GM12865 (cell line): ENCODE measurements around the gene SDHAF2.
"Not testable (repeated sequence)": the region's sequence is repeated elsewhere in the genome, so short reads cannot be mapped to it uniquely, and the experiment has no call there.

Source experiments
- DNase-seq: peaks from one replicate; pipeline ENCODE4 v3.0.0; 2010; ENCODE audit warnings: low read depth
- H3K4me3 ChIP-seq: 2 replicates; pipeline ENCODE4 v1.5.1; 2011; ENCODE audit warnings: mild to moderate bottlenecking, low read depth, low read length, control low read depth
- TF ChIP-seq, protein P1 (sequence below): IDR thresholded peaks from 2 replicates; pipeline ENCODE4 v1.5.1; 2011; ENCODE audit warnings: low read length, control low read depth, low read depth, inconsistent platforms; ENCODE audit not compliant: insufficient read depth; ENCODE audit errors: missing control alignments

SDHAF2 gene

DNA sequence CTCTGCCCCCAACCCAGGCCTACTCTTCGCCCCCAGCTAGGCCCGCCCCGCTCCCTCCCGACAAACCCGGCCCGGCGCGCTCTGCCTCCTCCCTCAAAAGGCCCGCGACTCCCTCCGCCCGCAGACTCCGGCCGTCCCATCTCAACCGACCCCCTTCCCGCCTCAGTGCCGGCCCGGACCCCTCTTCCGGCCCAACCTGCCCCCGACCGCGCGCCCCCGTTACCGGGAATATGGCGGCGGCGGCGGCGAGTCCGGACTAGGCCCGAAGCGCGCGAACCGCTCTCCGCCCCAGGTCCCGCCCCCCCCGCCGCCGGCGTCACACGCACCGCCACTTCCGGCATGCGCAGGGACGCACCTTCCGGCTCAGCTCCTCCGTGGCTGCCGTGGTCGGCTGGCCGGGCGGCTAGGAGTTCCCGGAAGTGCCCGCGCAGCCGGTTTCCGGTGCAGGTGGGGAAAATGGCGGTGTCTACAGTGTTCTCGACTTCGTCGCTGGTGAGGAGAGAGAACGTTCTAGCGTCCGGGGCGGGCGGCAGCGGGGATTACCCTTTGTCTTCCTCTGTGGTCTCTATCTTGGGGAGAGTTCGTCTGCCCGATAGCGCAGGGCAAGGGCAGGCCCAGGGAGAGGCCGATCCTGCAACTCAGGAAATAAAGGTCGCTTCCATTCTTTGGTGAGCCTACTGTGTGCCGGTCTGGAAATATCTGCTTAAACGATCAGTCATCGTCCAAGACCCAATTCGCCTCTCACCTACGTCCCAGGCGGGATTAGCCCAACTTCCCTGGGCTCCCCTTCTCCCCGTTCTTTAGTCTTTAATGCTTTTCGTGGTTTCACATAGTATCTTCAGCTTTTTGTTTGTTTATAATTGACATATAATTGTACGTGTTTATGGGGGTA is at the start of gene SDHAF2, which contains the start of gene CPSF7:
Gene SDHAF2, plus strand, starts transcription at position 434 of the 892 bp plus-strand sequence. Its CDS starts 23 bp downstream, at position 457.
Gene CPSF7, minus strand, starts transcription at position 285 of the 892 bp plus-strand sequence. CDS start 740 bp downstream, outside the sequence.
- peak within 1 kb of the TSS; percentile 88 for H3K4me3 ChIP-seq
- TF ChIP-seq, protein P1, sequence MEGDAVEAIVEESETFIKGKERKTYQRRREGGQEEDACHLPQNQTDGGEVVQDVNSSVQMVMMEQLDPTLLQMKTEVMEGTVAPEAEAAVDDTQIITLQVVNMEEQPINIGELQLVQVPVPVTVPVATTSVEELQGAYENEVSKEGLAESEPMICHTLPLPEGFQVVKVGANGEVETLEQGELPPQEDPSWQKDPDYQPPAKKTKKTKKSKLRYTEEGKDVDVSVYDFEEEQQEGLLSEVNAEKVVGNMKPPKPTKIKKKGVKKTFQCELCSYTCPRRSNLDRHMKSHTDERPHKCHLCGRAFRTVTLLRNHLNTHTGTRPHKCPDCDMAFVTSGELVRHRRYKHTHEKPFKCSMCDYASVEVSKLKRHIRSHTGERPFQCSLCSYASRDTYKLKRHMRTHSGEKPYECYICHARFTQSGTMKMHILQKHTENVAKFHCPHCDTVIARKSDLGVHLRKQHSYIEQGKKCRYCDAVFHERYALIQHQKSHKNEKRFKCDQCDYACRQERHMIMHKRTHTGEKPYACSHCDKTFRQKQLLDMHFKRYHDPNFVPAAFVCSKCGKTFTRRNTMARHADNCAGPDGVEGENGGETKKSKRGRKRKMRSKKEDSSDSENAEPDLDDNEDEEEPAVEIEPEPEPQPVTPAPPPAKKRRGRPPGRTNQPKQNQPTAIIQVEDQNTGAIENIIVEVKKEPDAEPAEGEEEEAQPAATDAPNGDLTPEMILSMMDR: no peak
- peak; percentile 98 for DNase-seq

DNA sequence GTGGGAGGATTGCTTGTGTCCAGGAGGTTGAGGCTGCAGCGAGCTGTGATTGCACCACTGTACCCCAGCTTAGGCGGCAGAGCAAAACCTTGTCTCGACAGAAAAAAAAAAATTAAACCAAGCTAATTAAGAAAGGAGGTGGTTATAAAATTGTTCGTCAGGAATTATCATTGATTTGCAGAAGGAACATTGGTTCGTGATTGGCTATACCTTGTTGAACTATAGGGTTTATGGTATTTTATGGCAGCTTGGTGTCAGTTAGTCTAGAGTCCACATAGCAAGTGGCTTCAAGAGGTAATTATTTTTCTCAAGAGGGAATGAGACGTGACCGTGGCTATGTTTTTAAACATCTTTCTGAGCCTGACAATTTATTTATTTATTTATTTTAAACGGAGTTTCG is 49.0 kb upstream of the SDHAF2 start:
- H3K4me3 ChIP-seq: no peak overlapping the region
- no peak for DNase-seq
- TF ChIP-seq, protein P1: no peak

DNA sequence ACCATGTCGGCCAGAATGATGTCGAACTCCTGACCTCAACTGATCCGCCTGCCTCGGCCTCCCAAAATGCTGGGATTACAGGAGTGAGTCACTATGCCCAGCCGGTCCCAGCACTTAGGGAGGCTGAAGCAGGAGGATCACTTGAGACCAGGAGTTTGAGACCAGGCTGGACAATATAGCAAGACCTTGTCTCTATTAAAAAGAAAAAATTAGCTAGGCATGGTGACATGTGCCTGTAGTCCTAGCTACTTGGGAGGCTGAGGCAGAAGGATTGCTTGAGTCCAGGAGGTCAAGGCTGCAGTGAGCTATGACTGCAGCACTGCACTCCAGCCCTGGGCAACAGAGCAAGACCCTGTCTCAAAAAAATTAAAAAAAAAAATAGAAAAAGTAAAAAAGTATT is 46.1 kb upstream of the SDHAF2 start:
- DNase-seq, H3K4me3 ChIP-seq: not testable (repeated sequence)

DNA sequence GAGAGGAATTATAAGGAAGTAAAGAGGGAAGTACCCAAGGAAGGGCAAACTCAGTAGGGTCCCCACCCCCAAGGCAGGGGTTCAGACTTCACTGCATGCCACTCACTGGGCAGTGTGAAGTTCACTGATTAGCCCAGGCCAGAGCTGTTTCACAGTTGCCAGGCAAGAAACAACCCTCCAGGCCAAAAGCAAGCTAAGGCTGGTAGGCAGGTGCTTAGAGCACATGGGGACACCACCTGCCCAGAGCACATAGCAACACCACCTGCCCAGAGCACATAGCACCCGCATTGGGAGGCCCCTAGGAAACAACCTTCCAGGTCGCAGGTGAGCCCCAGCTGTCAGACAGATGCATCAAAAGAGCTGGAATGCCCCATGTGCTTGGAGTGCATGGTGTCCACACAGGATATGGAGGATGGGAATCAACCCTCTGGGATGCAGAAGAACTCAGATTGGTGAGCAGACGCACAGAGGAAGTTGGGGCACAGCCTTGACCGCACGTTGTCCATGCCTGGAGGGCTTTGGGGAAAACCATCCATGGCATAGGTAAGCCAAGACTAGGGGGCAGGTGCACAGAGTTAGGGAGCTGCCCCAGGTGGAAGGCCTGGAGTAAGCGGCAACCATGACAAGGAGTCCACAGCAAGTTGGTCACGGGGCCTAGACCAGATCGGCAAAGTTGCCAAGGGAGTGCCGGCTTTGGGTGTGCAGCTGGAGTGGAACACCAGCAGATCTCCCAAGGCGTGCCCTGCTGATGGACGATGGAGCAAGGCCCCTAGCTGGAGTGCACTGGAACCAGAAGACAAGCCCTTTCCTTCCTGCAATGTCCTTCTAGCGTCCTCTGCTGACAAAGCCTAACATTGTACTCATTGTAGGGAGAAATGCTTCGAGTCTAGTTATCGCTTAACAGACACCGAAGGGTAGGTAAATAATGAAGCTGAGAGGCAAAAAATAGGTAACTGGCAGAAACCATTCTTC is 45.4 kb upstream of the SDHAF2 start:
- no peak overlapping the region for H3K4me3 ChIP-seq
- no peak for DNase-seq
- TF ChIP-seq, protein P1: peak; percentile 14

DNA sequence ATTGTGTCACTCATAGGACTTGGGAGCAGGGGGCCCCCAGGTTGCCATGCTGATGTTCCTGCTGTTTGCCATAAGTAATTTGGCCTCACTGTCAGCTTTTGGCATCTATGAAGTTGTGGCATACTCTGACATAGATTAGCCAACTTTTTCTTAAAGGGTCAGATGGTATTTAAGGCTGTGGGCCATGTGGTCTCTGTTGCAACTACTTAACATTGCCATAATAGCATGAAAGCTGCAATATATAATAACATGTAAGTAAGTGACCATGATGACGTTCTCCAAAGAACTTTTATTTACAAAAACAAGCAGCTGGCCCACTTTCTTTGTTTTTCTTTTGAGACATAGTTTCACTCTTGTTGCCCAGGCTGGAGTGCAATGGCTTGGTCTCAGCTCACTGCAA is 39.8 kb upstream of the SDHAF2 start:
- H3K4me3 ChIP-seq: no peak overlapping the region
- TF ChIP-seq, protein P1: no peak
- no peak for DNase-seq

DNA sequence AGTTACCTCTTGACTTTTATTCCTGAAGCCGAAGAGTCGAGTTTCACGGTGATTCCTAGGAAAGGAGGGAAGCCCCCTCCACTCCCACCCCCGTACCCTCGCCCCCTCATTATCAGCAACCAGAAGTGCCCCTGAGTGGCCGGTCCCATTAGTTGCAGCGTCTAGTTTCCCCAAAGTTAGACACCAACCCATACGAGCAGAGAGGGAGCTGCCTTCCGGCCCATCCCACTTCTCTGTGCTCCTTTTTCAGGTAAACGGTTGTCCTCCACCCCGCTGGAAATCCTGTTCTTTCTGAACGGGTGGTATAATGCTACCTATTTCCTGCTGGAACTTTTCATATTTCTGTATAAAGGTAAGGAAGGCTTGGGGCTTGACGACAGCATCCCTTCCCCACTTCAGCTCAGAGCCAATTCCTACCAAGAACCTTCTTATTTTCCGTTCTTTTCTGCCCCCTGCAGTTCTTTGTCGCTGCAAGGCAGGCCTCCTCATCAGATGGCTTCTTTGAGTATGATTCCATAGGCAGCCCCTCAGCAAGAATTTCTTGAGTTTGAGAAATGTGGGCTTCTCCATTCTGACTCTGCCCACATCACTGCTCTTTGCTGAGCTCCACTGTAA is 36.8 kb upstream of the SDHAF2 start:
- TF ChIP-seq, protein P1: peak; percentile 11
- peak; percentile 30 for DNase-seq
- peak overlapping the region; percentile 70 for H3K4me3 ChIP-seq

DNA sequence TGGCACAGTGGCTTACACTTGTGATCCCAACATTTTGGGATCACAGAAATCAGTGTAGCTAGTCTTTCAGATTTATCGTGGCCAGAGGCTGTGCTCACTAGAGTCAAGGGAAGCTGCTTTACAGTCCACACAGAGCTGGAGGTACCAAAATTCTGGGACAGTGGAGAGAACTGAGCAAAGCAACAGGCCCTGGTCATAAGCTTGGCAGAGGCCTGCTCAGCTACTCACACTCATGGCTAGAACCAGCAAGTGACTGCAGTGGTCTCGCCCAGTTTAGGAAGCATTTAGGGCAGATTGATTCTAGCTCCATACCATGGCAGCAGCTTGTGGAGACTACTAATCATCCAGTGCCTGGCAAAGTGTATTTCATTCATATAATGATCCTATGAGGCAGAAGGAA is 28.8 kb upstream of the SDHAF2 start:
- no peak for DNase-seq
- no peak overlapping the region for H3K4me3 ChIP-seq
- TF ChIP-seq, protein P1: no peak
